GM18511 (cell line): ENCODE results near the gene MITF.
"Not testable (repeated sequence)": the region's sequence is repeated elsewhere in the genome, so short reads cannot be mapped to it uniquely, and the experiment has no call there.

Experiments
- ATAC-seq: cut with Tn5 transposase; IDR thresholded peaks from one replicate; pipeline ENCODE4 v1.9.1; 2021; ENCODE audit warnings: mild to moderate bottlenecking, moderate library complexity; ENCODE audit not compliant: unreplicated experiment

MITF gene

GRCh38 chr3:69784954-69785514 is 45.8 kb downstream of the MITF start:
- ATAC-seq = no peak

- no peak for ATAC-seq
These were observed 46.6 kb downstream of the MITF start for GRCh38 chr3:69785769-69786320.

- no peak for ATAC-seq
These were observed 47.6 kb downstream of the MITF start for GRCh38 chr3:69786854-69787253.

- peak; percentile 68 for ATAC-seq
These were observed 48.3 kb downstream of the MITF start for GRCh38 chr3:69787436-69788168.

GRCh38 chr3:69791106-69791505 is 51.8 kb downstream of the MITF start:
- no peak for ATAC-seq

- ATAC-seq = no peak
These were observed 52.7 kb downstream of the MITF start for GRCh38 chr3:69791919-69792399.

GRCh38 chr3:69796126-69796525 is 56.9 kb downstream of the MITF start:
- not testable (repeated sequence) for ATAC-seq

- ATAC-seq = no peak
These were observed 64.5 kb downstream of the MITF start for GRCh38 chr3:69803681-69804270.

GRCh38 chr3:69805491-69805890 is 66.2 kb downstream of the MITF start:
- no peak for ATAC-seq

- no peak for ATAC-seq
These were observed 67.6 kb downstream of the MITF start for GRCh38 chr3:69806735-69807438.

GRCh38 chr3:69807674-69808073 is 68.4 kb downstream of the MITF start:
- no peak for ATAC-seq

- no peak for ATAC-seq
These were observed 70.0 kb downstream of the MITF start for GRCh38 chr3:69809076-69809835.

GRCh38 chr3:69811452-69812401 is 72.5 kb downstream of the MITF start:
- ATAC-seq = no peak

- no peak for ATAC-seq
These were observed 76.7 kb downstream of the MITF start for GRCh38 chr3:69815970-69816369.

GRCh38 chr3:69817988-69818387 is 78.7 kb downstream of the MITF start:
- ATAC-seq = no peak

- no peak for ATAC-seq
These were observed 80.0 kb downstream of the MITF start for GRCh38 chr3:69819282-69819681.

- ATAC-seq = no peak
These were observed 81.9 kb downstream of the MITF start for GRCh38 chr3:69821133-69821532.

GRCh38 chr3:69823743-69824142 is 84.5 kb downstream of the MITF start:
- no peak for ATAC-seq

GRCh38 chr3:69825446-69825845 is 86.2 kb downstream of the MITF start:
- ATAC-seq = no peak
